ENCODE data around the gene MMRN2.

- no peak for TF ChIP-seq EZH2phosphoT487 (IDR thresholded peaks at IDR 0.05; ENCODE audit: insufficient read depth, low read depth)
- no peak for TF ChIP-seq EZH2 (IDR thresholded peaks at IDR 0.05; ENCODE audit: insufficient read depth, poor library complexity, severe bottlenecking)
These were observed 56.5 kb downstream of the MMRN2 start for GRCh38 chr10:86900955-86901354.

Measured in GM23248 (cell line).